GM21390 (cell line): Measurements from ENCODE around the gene UTY.

Experiments used
- ATAC-seq: cut with Tn5 transposase; IDR thresholded peaks from one replicate; pipeline ENCODE4 v1.9.1; 2021; ENCODE audit not compliant: unreplicated experiment

The UTY gene

GRCh38 chrY:13479828-13480227 lies at the start of gene UTY:
UTY (minus strand) TSS chrY:13480033; CDS start chrY:13479665, 368 bp downstream.
- ATAC-seq = peak; percentile 94

DNA sequence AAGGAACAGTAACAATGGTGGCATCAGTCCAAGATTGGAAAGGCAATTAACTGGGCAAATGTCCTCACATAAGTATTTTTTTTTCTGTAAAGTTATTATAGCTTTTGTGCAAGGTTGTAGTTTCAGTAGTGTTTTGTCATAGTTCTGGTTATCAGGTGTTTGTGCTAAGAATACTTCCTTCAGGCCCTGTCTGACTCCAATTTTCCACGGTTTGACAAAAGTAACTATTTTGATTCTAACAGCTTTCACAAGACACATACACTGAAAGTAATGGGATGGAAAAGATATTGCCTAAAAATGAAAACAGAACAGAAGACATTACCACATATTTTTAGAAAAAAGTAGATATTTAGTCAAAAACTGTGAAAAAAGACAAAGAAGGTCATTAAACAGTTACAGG lies 40.6 kb upstream of the UTY start:
- no peak for ATAC-seq

GRCh38 chrY:13501215-13501614 lies 21.4 kb upstream of the UTY start:
- ATAC-seq = no peak

- no peak for ATAC-seq
Measured at GRCh38 chrY:13493737-13494136, 13.9 kb upstream of the UTY start.

DNA sequence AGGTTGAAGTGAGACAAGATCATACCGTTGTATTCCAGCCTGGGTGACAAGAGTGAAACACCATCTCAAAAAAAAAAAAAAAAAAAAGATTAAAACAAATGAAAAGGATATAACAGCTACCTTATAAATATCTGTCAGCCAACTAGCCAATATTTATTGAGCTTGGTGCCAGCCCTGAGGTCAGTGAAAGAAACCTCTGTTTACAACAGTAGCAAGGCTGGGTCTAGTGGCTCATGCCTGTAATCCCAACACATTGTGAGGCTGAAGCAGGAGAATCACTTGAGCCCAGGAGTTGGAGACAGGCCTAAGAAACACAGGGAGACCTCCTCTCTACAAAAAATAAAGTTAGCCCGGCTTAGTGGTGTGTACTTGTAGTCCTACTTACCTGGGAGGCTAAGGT lies 12.6 kb upstream of the UTY start:
- ATAC-seq = no peak

GRCh38 chrY:13488738-13489137 lies 8.9 kb upstream of the UTY start:
- no peak for ATAC-seq

DNA sequence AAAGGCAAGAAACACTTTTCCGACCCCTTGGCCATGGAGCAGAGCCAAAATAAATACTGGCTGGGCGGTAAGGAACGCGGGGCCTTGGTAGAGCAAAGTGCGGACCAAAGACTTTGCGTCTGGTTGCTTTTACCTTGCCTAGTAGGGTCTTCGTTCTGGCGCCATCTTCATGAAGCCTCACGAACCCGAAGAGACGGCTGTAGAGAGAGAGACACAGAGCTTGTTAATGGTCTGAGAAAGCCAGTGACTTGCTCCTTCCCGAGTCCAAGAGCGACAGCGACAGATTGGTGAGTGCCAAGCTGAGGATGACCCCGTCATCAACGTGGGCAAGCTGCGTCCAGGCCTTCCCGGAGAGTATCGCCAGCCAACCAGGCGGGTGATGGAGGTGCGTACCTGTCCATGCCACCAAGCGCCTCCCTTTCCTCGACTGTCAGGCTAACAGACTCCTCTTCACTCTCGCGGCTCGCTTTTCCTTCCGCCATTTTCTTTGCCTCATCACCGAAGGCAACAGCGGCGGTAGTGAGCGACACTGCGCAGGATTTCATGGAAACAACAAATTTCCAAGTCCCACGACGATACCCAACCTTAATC lies 617 bp downstream of the UTY start:
- peak; percentile 35 for ATAC-seq

GRCh38 chrY:13478126-13478785 lies 1.6 kb downstream of the UTY start:
- ATAC-seq = peak; percentile 54

DNA sequence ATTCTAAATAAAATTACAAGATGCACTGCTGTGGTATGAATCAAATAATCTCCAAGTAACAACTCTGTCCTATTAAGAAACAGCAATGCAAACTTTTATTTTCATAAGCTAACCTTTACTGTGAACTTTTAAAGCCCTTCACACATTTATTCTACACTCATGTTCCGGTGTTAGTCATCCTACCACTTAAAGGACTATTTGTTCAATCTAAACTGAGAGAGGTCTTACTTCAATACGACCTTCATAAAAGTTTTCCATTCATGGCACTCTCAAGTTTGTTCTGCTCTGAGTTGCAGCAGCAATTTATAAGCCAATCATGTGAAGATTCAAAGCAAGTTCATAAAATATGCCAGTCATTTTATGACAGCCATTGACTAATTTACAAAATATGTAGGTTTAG lies 4.8 kb downstream of the UTY start:
- no peak for ATAC-seq

- no peak for ATAC-seq
Measured at GRCh38 chrY:13451572-13451971, 28.3 kb downstream of the UTY start.

DNA sequence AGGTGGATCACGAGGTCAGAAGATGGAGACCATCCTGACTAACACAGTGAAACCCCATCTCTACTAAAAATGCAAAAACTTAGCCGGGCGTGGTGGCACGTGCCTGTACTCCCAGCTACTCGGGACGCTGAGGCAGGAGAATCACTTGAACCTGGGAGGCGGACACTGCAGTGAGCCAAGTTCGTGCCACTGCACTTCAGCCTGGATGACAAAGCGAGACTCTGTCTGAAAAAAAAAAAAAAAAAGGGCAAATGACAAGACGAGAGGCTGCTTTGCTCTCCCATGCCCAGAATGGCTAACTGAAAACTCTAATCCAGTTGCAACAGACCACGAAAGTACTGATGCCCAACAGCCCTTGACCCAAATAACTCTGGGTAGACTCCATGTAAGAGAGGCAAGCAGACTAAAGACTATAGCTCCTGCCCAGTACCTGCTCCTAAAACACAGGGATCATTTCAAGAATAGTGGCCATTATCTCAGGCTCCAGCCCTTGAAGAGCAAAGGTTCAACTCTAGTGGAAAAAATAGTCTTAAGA lies 29.2 kb downstream of the UTY start:
- ATAC-seq = no peak

DNA sequence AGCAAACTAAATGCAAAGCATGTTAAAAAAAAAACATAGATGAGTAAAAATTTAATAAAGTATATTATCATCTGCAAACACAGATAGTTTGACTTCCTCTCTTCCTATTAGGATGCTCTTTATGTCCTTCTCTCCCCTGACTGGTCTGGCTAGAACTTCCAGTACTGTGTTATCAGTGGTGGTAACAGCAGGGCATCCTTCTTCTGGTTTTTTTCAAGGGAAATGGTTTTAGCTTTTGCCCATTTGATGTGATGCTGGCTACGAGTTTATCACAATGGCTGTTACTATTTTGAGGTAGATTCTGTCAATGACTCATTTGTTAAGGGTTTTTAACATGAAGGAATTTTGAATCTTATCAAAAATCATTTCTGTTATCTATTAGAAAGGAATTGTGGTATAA lies 34.3 kb downstream of the UTY start:
- ATAC-seq = no peak

DNA sequence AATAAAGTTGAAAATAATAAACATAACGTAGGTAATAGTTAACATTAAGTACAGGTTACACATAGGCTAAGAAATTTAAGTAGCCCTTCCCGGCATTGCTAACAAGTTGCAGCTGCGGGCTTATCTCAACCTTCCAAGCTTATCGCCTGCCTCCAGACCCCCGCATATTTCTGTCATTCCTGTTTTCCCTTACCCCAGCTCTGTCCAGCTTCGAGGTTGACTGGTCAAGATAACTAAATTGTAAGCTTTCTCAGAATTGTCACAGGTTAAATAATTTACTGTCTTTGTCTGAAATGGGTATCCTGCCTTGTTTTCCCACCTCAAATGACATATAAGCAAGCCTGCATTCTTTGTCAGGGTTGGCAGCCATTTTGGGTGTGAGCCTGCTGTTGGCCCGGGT lies 36.7 kb downstream of the UTY start:
- ATAC-seq = no peak

DNA sequence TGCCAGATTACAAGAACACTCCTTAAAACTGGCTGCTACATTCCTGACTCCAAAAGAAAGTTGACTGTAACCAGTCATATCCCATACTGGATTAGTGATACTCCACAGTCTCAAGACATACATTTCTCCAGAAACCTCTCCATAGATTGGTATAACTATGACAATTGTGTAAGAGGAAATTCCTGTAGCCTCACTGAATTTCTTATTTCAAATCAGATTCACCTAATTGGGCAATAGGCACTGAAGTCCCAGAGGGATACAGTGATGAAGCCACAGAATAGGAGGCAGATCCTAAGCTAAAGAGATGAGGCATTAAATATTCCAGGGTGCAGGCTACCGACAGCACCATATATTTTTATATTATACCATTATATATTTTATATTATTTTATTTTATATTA lies 39.0 kb downstream of the UTY start:
- ATAC-seq = no peak

DNA sequence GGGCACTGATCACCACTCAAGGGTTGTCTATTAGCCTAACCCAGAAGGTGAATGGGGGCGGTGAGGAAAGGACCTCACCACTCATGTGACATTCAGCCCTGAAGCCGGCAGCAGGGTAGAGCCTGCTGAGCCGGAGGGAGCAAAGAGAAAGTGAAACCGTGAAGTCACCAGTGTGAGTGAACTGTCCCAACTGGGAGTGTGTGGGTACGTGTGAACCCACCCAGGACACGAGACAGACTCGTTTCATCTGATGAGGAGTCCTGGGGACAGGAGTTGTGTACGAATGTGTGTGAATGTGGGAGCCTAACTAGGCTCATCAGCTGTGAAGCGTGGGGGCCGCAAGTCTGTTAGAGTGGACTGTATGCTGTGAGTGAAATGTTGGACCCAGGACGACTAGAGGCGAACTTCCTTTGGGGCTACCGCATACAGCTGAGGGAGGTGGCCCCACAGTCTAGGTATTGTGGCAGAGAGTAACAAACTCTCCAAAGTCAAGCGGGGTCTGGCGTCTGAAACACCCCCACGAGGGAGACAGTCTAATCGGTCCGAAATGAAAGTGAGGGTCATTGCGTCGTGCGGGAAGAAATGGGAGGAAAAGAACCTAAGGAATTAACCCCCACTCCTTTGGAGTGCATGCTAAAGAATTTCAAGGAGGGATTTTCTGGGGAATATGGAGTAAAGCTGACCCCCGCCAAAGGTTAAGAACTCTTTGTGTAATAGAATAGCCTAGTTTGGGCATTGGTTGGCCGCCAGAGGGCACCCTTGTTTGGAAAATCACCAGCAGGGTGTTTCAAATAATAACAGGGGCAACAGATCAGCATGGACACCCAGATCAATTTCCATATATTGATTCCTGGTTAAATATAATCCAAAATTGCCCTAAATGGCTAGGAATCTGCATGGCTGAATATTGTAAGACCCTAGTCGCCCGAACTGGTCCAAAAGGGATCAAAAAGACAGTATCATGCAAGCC lies 43.6 kb downstream of the UTY start:
- no peak for ATAC-seq

DNA sequence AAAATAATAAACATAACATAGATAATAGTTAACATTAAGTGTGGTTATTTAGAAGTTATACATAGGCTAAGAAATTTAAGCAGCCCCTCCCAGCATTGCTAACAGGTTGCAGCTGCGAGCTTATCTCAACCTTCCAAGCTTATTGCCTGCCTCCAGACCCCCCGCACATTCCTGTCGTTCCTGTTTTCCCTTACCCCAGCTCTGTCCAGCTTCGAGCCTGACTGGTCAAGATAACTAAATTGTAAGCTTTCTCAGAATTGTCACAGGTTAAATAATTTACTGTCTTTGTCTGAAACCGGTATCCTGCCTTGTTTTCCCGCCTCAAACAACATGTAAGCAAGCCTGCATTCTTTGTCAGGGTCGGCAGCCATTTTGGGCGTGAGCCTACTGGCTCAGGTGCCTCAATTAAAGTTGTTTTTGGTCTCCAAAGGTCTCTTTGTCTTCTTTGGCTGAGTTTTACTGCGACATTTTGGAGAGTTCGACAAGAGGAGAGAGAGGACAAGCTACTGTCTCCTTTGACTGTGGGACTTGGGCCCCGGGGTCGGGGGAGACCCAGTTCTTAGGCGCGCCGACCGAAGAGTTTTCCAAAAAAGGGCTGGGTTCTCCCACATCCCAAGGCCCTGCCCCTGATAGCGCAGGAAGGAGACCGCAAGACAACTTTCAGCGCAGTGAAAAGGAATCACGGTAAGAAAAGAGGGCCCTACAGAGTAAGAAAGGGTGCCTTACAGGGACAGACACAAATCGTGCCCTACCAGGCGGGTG lies 44.4 kb downstream of the UTY start:
- no peak for ATAC-seq

DNA sequence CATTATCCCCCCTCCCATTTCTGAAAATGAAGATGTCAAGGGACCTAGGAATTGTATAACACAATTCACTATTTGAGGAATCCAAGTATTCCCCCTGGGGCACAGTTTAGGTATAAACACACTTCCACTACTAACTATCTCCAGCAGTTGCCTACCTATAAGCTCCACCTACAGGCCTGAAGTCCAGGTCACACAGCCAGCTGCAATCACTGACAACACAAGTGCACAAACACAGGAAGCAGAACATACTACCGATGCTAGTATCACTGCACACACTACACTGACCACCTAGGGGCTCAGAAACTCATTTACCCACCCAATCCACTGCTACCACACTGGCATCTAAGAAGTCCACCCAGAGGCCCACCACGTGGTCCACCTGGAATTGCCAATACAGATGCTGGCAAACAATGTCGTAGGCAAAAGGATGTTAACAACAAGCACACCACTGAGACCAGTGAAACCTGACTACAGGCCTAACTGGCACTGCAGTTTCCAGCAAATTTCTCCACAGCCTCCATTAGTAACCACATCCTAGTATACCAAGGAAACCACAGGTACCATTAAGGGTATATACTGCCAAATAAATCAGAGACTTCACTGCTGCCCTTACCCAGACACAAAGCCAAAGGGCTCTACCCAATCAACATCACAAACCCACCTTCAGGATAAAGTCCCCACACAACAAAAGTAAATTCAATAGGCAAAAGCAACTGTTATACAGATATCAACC lies 47.4 kb downstream of the UTY start:
- no peak for ATAC-seq

DNA sequence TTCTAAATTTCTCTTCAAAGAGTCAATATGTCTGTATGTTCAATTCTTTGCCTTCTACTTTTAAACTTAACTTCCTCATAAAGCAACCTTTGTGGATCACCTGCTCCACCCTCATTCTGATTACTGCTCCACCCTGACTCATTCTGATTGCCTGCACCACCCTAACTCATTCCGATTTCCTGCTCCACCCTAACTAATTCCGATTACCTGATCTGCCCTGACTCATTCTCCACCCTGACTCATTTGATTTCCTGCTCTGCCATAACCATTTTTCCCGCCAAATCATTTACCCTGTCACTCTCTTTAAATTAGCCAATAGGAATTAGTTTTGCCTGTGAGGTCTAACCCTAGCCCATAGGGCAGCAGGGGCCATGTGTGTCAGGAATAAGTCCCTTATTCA lies 50.3 kb downstream of the UTY start:
- ATAC-seq = no peak

DNA sequence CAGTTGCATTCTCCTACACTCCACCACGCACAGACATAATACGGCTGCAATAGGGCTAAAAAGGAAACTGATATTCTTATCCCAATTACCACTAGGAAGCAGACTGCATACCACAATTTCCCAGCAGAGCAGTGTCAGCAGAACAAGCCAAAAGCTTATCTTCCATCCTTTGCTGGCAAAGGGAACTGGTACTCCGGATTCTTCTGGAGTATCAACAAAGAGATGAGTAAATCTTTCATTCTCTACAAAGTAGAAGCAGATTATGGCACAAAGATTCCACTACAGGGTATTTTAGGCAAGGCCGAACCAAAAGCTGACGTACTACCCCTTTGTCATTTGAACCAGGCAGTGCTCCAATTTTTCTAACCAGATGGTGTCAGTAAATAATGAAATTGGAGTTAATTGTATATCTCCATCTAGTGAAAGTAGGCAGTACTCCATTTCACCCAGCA lies 56.5 kb downstream of the UTY start:
- ATAC-seq = no peak
